HCT116 (cell line): ENCODE data around the gene BCL11B. TPM values are rescaled to one million over a fixed set of nuclear protein-coding genes. Genes with fewer than 3 reads are reported as not detected.

ENCODE experiments used
- ATAC-seq: fragments of 200-7000 bp; cut with Tn5 transposase; 2 replicates; pipeline ENCODE4 v1.9.1; 2020; ENCODE audit warnings: mild to moderate bottlenecking, moderate library complexity
- BruUV-seq: library from RNA; stranded (reverse); fragments of 400-500 nt; replicated peaks from 2 replicates; lab custom pipeline; 2021; lab: Mats Ljungman, UMichigan
- CTCF ChIA-PET: fragments of 300-600 bp; sonication (Branson Sonifier 250); formaldehyde crosslinking; loops from one replicate; lab custom pipeline; 2021; ENCODE audit warnings: antibody characterized with exemption; lab: Charles Lee
- POLR2A ChIA-PET: fragments of 300-600, 350-600 bp; sonication (Branson Sonifier 250); formaldehyde crosslinking; loops from one replicate; lab custom pipeline; 2021; ENCODE audit warnings: antibody characterized with exemption; lab: Charles Lee
- RAD21 ChIA-PET, 2 experiments: fragments of 300-600 bp; sonication (Branson Sonifier 250); formaldehyde crosslinking; loops; one replicate each; lab custom pipeline; 2023; ENCODE audit warnings: low total read pairs in 2 of 2; ENCODE audit not compliant: uncharacterized antibody in 2 of 2, unreplicated experiment in 2 of 2, low non-redundant PET in 1 of 2; lab: Charles Lee
- DNase-seq: peaks from one replicate; pipeline ENCODE4 v3.0.0-alpha.2; 2010; ENCODE audit warnings: low read depth, low spot score
- H2AFZ ChIP-seq: fragments of 200-600 bp; shearing (Covaris generic), sonication (generic); 2 replicates; pipeline ENCODE4 v1.6.1; 2017; ENCODE audit warnings: low read depth, mixed run types, mixed read lengths, antibody characterized with exemption, low read length; ENCODE audit not compliant: poor library complexity, severe bottlenecking
- H3K27ac ChIP-seq: 2 replicates; pipeline ENCODE4 v1.5.1; 2012; ENCODE audit warnings: low read depth, low read length
- H3K27me3 ChIP-seq: fragments of 200-600 bp; sonication (generic); 2 replicates; pipeline ENCODE4 v1.6.1; 2016; ENCODE audit warnings: mixed run types, low read length, mixed read lengths; ENCODE audit not compliant: insufficient read depth
- H3K36me3 ChIP-seq, 2 experiments: fragments of 200-500 bp in 1 of 2; fragments of 200-600 bp in 1 of 2; sonication (Bioruptor generic) in 1 of 2; sonication (generic) in 1 of 2; 2 replicates each; pipeline versions ENCODE4 v1.5.1 to v1.6.1; 2014 to 2016; ENCODE audit warnings: low read length in 2 of 2, inconsistent platforms in 1 of 2, mixed read lengths in 1 of 2, mixed run types in 1 of 2; ENCODE audit not compliant: insufficient read depth in 2 of 2, control insufficient read depth in 1 of 2
- H3K4me1 ChIP-seq, 2 experiments: fragments of 200-600 bp in 1 of 2; sonication (generic) in 1 of 2; 2 replicates each; pipeline versions ENCODE4 v1.5.1 to v1.6.1; 2012 to 2017; ENCODE audit warnings: low read length in 2 of 2, inconsistent platforms in 1 of 2, mild to moderate bottlenecking in 1 of 2, mixed read lengths in 1 of 2, mixed run types in 1 of 2, moderate library complexity in 1 of 2; ENCODE audit not compliant: insufficient read depth in 2 of 2, control insufficient read depth in 1 of 2
- H3K4me2 ChIP-seq: fragments of 200-600 bp; sonication (generic); 2 replicates; pipeline ENCODE4 v1.6.1; 2017; ENCODE audit warnings: mixed run types, low read length, mixed read lengths
- H3K4me3 ChIP-seq, 2 experiments: fragments of 200-600 bp in 1 of 2; sonication (generic) in 1 of 2; replicated peaks in 1 of 2; 2 replicates each; pipeline ENCODE4 v1.5.1; 2011 to 2016; ENCODE audit warnings: low read length in 2 of 2, control low read depth in 1 of 2, low read depth in 1 of 2, mild to moderate bottlenecking in 1 of 2, mixed read lengths in 1 of 2, mixed run types in 1 of 2
- H3K79me2 ChIP-seq: fragments of 200-600 bp; sonication (generic); 2 replicates; pipeline ENCODE4 v1.6.1; 2017; ENCODE audit warnings: mild to moderate bottlenecking, mixed run types, low read length, moderate library complexity, mixed read lengths; ENCODE audit not compliant: insufficient read depth
- H3K9ac ChIP-seq: fragments of 200-600 bp; sonication (generic); 2 replicates; pipeline ENCODE4 v1.6.1; 2016; ENCODE audit warnings: low read length, mixed read lengths
- H3K9me2 ChIP-seq: fragments of 200-600 bp; sonication (generic), shearing (Covaris generic); 2 replicates; pipeline ENCODE4 v1.6.1; 2017; ENCODE audit warnings: mixed run types, mild to moderate bottlenecking, moderate library complexity; ENCODE audit not compliant: insufficient read depth
- H3K9me3 ChIP-seq, 2 experiments: fragments of 200-500 bp in 1 of 2; fragments of 200-600 bp in 1 of 2; sonication (Bioruptor generic) in 1 of 2; sonication (generic) in 1 of 2; 2 replicates each; pipeline ENCODE4 v1.6.1; 2014 to 2017; ENCODE audit warnings: low read length in 2 of 2, mixed read lengths in 2 of 2, inconsistent platforms in 1 of 2, low read depth in 1 of 2, mild to moderate bottlenecking in 1 of 2, mixed run types in 1 of 2, moderate library complexity in 1 of 2; ENCODE audit not compliant: control insufficient read depth in 1 of 2, insufficient read depth in 1 of 2
- H4K20me1 ChIP-seq: fragments of 200-600 bp; sonication (generic), shearing (Covaris generic); 2 replicates; pipeline ENCODE4 v1.6.1; 2017; ENCODE audit warnings: mixed run types, mild to moderate bottlenecking, moderate library complexity; ENCODE audit not compliant: insufficient read depth
- CBX3 ChIP-seq: IDR thresholded peaks from 2 replicates; pipeline ENCODE4 v1.6.1; 2012; ENCODE audit warnings: low read depth
- CTCF ChIP-seq, 3 experiments: fragments of 200-600 bp in 1 of 3; sonication (generic) in 1 of 3; IDR thresholded peaks in 2 of 3; conservative IDR thresholded peaks in 1 of 3; 2 replicates each; pipeline ENCODE4 v1.5.1; 2012 to 2017; ENCODE audit warnings: low read depth in 2 of 3, low read length in 2 of 3, antibody characterized with exemption in 1 of 3, borderline replicate concordance in 1 of 3, control low read depth in 1 of 3, mild to moderate bottlenecking in 1 of 3, mixed read lengths in 1 of 3, mixed run types in 1 of 3, moderate library complexity in 1 of 3; ENCODE audit not compliant: insufficient read depth in 1 of 3
- ELF1 ChIP-seq: IDR thresholded peaks from 2 replicates; pipeline ENCODE4 v1.6.1; 2012; ENCODE audit warnings: low read depth, borderline replicate concordance
- SRF ChIP-seq: IDR thresholded peaks from 2 replicates; pipeline ENCODE4 v1.6.1; 2012; ENCODE audit warnings: low read depth
- YY1 ChIP-seq: IDR thresholded peaks from 2 replicates; pipeline ENCODE4 v1.6.1; 2011; ENCODE audit warnings: low read length, low read depth, moderate library complexity, mild to moderate bottlenecking; ENCODE audit not compliant: insufficient replicate concordance; ENCODE audit errors: extremely low read depth
- intact Hi-C: fragments of 100-400 bp; cut with micrococcal nuclease; formaldehyde crosslinking; loops from 2 replicates; pipeline ENCODE4 v1.10.0; 2022
- total RNA-seq: library from RNA; stranded (reverse); gene quantifications from one replicate; pipeline ENCODE4 v1.2.1, GENCODE V29; 2021; ENCODE audit not compliant: unreplicated experiment

The BCL11B gene
- total RNA-seq, 1 experiment from 2014 or later = 1.1 TPM

- no peak overlapping the region for H3K27ac ChIP-seq
- ChIA-PET POLR2A (no interaction called here), CTCF (interaction anchor here (2.1 kb wide), 1 partner anchor 101 kb away, joined by 5 read pairs; no protein-coding TSS in a partner anchor), RAD21 (no interaction called here)
- no peaks in the 10 kb centered on the region for H3K79me2 ChIP-seq
- TF ChIP-seq ELF1 (no peak), CTCF (IDR thresholded peaks at IDR 0.05 in 2 of 3, conservative IDR thresholded peaks at IDR 0.05 in 1 of 3; ENCODE audit: borderline replicate concordance in 1 of 3, insufficient read depth in 1 of 3, low read depth in 2 of 3, low read length in 2 of 3) (0 out of 6 replicates have a peak, but pooled peaks of 2 of the 3 experiments have one; percentile 12), CBX3 (no peak)
- intact Hi-C loops = no loop called here
- BruUV-seq = no TSS peak
- H2AFZ ChIP-seq = no peak overlapping the region
- H3K9me3 ChIP-seq = no peaks in the 10 kb centered on the region
- H3K36me3 ChIP-seq = no peaks in the 10 kb centered on the region
- no peak overlapping the region for H3K9ac ChIP-seq
- H3K27me3 ChIP-seq = peaks cover 17% of the 10 kb centered on the region; the same call in 1 of the 2 replicates
- no peaks in the 10 kb centered on the region for H4K20me1 ChIP-seq
- no peaks in the 10 kb centered on the region for H3K9me2 ChIP-seq
- H3K4me3 ChIP-seq = no peak overlapping the region
- H3K4me2 ChIP-seq = no peak overlapping the region
- H3K4me1 ChIP-seq = peaks cover 8 to 12% of the 10 kb centered on the region in 2 experiments; a peak in 3 of 4 replicates
- no peak for ATAC-seq
- no peak for DNase-seq
Measured at GRCh38 chr14:99314623-99315022, 42.6 kb upstream of the BCL11B start.

GRCh38 chr14:99313234-99313633, 41.2 kb upstream of the BCL11B start:
- Histone ChIP-seq H2AFZ (no peak overlapping the region), H3K27me3 (peaks cover 17% of the 10 kb centered on the region; the same call in 1 of the 2 replicates), H3K36me3 (no peaks in the 10 kb centered on the region), H3K9ac (no peak overlapping the region), H3K27ac (no peak overlapping the region), H3K4me1 (peaks cover 8 to 12% of the 10 kb centered on the region in 2 experiments; a peak in 3 of 4 replicates), H3K4me2 (no peak overlapping the region), H3K79me2 (no peaks in the 10 kb centered on the region), H4K20me1 (no peaks in the 10 kb centered on the region), H3K9me3 (no peaks in the 10 kb centered on the region), H3K9me2 (no peaks in the 10 kb centered on the region), H3K4me3 (no peak overlapping the region)
- CTCF ChIA-PET = no interaction called here
- intact Hi-C loops = no loop called here
- no peak for DNase-seq
- no peak for TF ChIP-seq SRF
- TF ChIP-seq YY1 = no peak
- POLR2A ChIA-PET = no interaction called here
- no peak for ATAC-seq
- no TSS peak for BruUV-seq
- RAD21 ChIA-PET = no interaction called here
